D721Med (cell line): ENCODE measurements around the gene CYP4F11.
"Not testable (repeated sequence)": the region's sequence is repeated elsewhere in the genome, so short reads cannot be mapped to it uniquely, and the experiment has no call there.

Source experiments
- DNase-seq: peaks from one replicate; pipeline ENCODE4 v3.0.0; 2011; ENCODE audit warnings: low spot score; ENCODE audit not compliant: insufficient read length
- FAIRE-seq: peaks from 2 replicates; lab custom pipeline; 2011; peaks lifted over from hg19 to GRCh38; lab: Jason Lieb, UNC
- CTCF ChIP-seq: IDR thresholded peaks from 2 replicates; pipeline ENCODE4 v1.5.1; 2012; ENCODE audit warnings: mild to moderate bottlenecking, control low read depth; ENCODE audit not compliant: insufficient read depth; ENCODE audit errors: missing control alignments

CYP4F11 gene

GRCh38 chr19:15936950-15937349 is 2.6 kb upstream of the CYP4F11 start:
- DNase-seq = no peak
- TF ChIP-seq CTCF = no peak
- no peak for FAIRE-seq

- no peak for FAIRE-seq
- no peak for DNase-seq
- TF ChIP-seq CTCF = no peak
These were observed 1.8 kb upstream of the CYP4F11 start for GRCh38 chr19:15936173-15936572.

- TF ChIP-seq CTCF = no peak
- DNase-seq (no peak), FAIRE-seq (no peak)
These were observed 906 bp upstream of the CYP4F11 start for GRCh38 chr19:15935167-15935702.

- DNase-seq, FAIRE-seq: not testable (repeated sequence)
These were observed 483 bp downstream of the CYP4F11 start for GRCh38 chr19:15933761-15934331.

- no peak for TF ChIP-seq CTCF
- DNase-seq (no peak), FAIRE-seq (no peak)
These were observed 6.0 kb downstream of the CYP4F11 start for GRCh38 chr19:15928321-15928720.

- no peak for DNase-seq
- TF ChIP-seq CTCF = no peak
- FAIRE-seq = no peak
These were observed 7.8 kb downstream of the CYP4F11 start for GRCh38 chr19:15926484-15926883.

- DNase-seq = no peak
- no peak for TF ChIP-seq CTCF
- FAIRE-seq = no peak
These were observed 10.6 kb downstream of the CYP4F11 start for GRCh38 chr19:15923702-15924101.

GRCh38 chr19:15922021-15922420 is 12.3 kb downstream of the CYP4F11 start:
- no peak for FAIRE-seq
- TF ChIP-seq CTCF = no peak
- no peak for DNase-seq
